HepG2 (cell line): ENCODE results near the gene GDPD1. TPM values are rescaled to one million over a fixed set of nuclear protein-coding genes. Genes with fewer than 3 reads are reported as not detected.

Experiments
- ATAC-seq: fragments of 200-7000 bp; cut with Tn5 transposase; 3 replicates; pipeline ENCODE4 v1.9.1; 2020; ENCODE audit warnings: mild to moderate bottlenecking, moderate library complexity
- BruUV-seq: library from RNA; stranded (reverse); fragments of 400-500 nt; replicated peaks from 2 replicates; lab custom pipeline; 2021; lab: Mats Ljungman, UMichigan
- CTCF ChIA-PET: fragments of 300-600 bp; formaldehyde crosslinking; extraction: SDS; loops from one replicate; lab custom pipeline; 2021; ENCODE audit warnings: low total read pairs, inconsistent platforms, low intra/inter-chr PET ratio; lab: Yijun Ruan, JAX
- POLR2A ChIA-PET: fragments of 350-600 bp; sonication (Branson Sonifier 250); formaldehyde crosslinking; loops from one replicate; lab custom pipeline; 2020; ENCODE audit warnings: antibody characterized with exemption, inconsistent platforms; lab: Yijun Ruan, JAX
- DNase-seq: peaks from one replicate; pipeline ENCODE4 v3.0.0-alpha.2; 2015; ENCODE audit warnings: low spot score
- FAIRE-seq: peaks from 3 replicates; lab custom pipeline; 2011; peaks lifted over from hg19 to GRCh38; lab: Jason Lieb, UNC
- H2AFZ ChIP-seq: one replicate; pipeline ENCODE4 v1.6.1; 2011; ENCODE audit warnings: low read length, inconsistent platforms
- H3K27ac ChIP-seq: fragments of 300-600 bp; 3 replicates; pipeline ENCODE4 v1.8.0; 2011; ENCODE audit warnings: mixed run types, mild to moderate bottlenecking, mixed read lengths, low read length, inconsistent platforms; ENCODE audit not compliant: insufficient read depth; ENCODE audit errors: extremely low read length
- H3K27me3 ChIP-seq, 2 experiments: fragments of 200-600 bp in 1 of 2; 2 replicates in 1 of 2; 3 replicates in 1 of 2; pipeline versions ENCODE4 v1.6.0 to v1.8.0; 2011; ENCODE audit warnings: low read length in 2 of 2, mild to moderate bottlenecking in 2 of 2, moderate library complexity in 2 of 2, inconsistent platforms in 1 of 2; ENCODE audit not compliant: insufficient read depth in 2 of 2, control insufficient read depth in 1 of 2
- H3K36me3 ChIP-seq, 2 experiments: fragments of 200-600 bp in 1 of 2; replicated peaks in 1 of 2; 2 replicates in 1 of 2; 3 replicates in 1 of 2; pipeline versions ENCODE4 v1.5.1 to v1.8.0; 2011; ENCODE audit warnings: low read length in 2 of 2, inconsistent platforms in 1 of 2; ENCODE audit not compliant: insufficient read depth in 2 of 2, control insufficient read depth in 1 of 2
- H3K4me1 ChIP-seq: 2 replicates; pipeline ENCODE4 v1.5.1; 2012; ENCODE audit warnings: low read length, inconsistent platforms; ENCODE audit not compliant: insufficient read depth
- H3K4me2 ChIP-seq: 2 replicates; pipeline ENCODE4 v1.6.0; 2011; ENCODE audit warnings: low read depth, low read length, inconsistent platforms
- H3K4me3 ChIP-seq, 3 experiments: fragments of 200-600 bp in 1 of 3; sonication (generic), shearing (Covaris generic) in 1 of 3; replicated peaks in 1 of 3; 2 replicates each; pipeline ENCODE4 v1.5.1; 2011 to 2016; ENCODE audit warnings: low read length in 3 of 3, inconsistent platforms in 2 of 3, low read depth in 2 of 3, mild to moderate bottlenecking in 2 of 3, control low read depth in 1 of 3, mixed read lengths in 1 of 3; ENCODE audit not compliant: insufficient read depth in 1 of 3
- H3K79me2 ChIP-seq: one replicate; pipeline ENCODE4 v1.6.1; 2011; ENCODE audit warnings: low read length, inconsistent platforms; ENCODE audit not compliant: insufficient read depth
- H3K9ac ChIP-seq: 2 replicates; pipeline ENCODE4 v1.6.0; 2011; ENCODE audit warnings: mild to moderate bottlenecking, low read depth, low read length, inconsistent platforms; ENCODE audit not compliant: insufficient read depth
- H3K9me3 ChIP-seq: 2 replicates; pipeline ENCODE4 v1.5.1; 2012; ENCODE audit warnings: mild to moderate bottlenecking, low read length
- H4K20me1 ChIP-seq: 2 replicates; pipeline ENCODE4 v1.6.0; 2011; ENCODE audit warnings: inconsistent platforms, mild to moderate bottlenecking, low read length, moderate library complexity; ENCODE audit not compliant: insufficient read depth
- BORCS8-MEF2B ChIP-seq: sonication (generic); formaldehyde crosslinking; IDR thresholded peaks from 2 replicates; pipeline ENCODE4 v1.8.0; 2022; ENCODE audit warnings: mild to moderate bottlenecking, missing genetic modification reagents
- GATAD2A ChIP-seq: IDR thresholded peaks from 2 replicates; pipeline ENCODE4 v1.6.1; 2016
- HBP1 ChIP-seq: IDR thresholded peaks from 2 replicates; pipeline ENCODE4 v1.6.1; 2016; ENCODE audit warnings: low read depth, control low read depth
- KDM2A ChIP-seq: sonication (generic); formaldehyde crosslinking; IDR thresholded peaks from 2 replicates; pipeline ENCODE4 v1.4.0; 2020; ENCODE audit warnings: low read depth, missing genetic modification reagents, borderline replicate concordance
- KDM4B ChIP-seq: sonication (generic); formaldehyde crosslinking; IDR thresholded peaks from 2 replicates; pipeline ENCODE4 v1.4.0; 2020; ENCODE audit warnings: missing genetic modification reagents
- MIER3 ChIP-seq: IDR thresholded peaks from 2 replicates; pipeline ENCODE4 v1.6.1; 2016; ENCODE audit warnings: missing compliant biosample characterization, borderline replicate concordance
- MYNN ChIP-seq: sonication (generic); formaldehyde crosslinking; IDR thresholded peaks from 2 replicates; pipeline ENCODE4 v1.4.0; 2020; ENCODE audit warnings: mild to moderate bottlenecking, low read depth, missing genetic modification reagents
- SMC3 ChIP-seq: IDR thresholded peaks from 2 replicates; pipeline ENCODE4 v1.6.1; 2011; ENCODE audit warnings: low read length, improper control_type of control experiment
- SNAPC4 ChIP-seq: sonication (generic); formaldehyde crosslinking; IDR thresholded peaks from 2 replicates; pipeline ENCODE4 v1.4.0; 2020; ENCODE audit warnings: mild to moderate bottlenecking, missing genetic modification reagents
- ZGPAT ChIP-seq: IDR thresholded peaks from 2 replicates; pipeline ENCODE4 v1.6.1; 2016; ENCODE audit warnings: mild to moderate bottlenecking
- ZNF367 ChIP-seq: sonication (generic); formaldehyde crosslinking; IDR thresholded peaks from 2 replicates; pipeline ENCODE4 v1.4.0; 2020; ENCODE audit warnings: missing genetic modification reagents, borderline replicate concordance
- WGBS: methylation state at CpG from one replicate; pipeline ENCODE4 v1.1.6; 2017; ENCODE audit warnings: low lambda C conversion rate; 5-methylcytosine and 5-hydroxymethylcytosine counted together
- in situ Hi-C: cut with HindIII; loops from 2 replicates; pipeline ENCODE4 v1.10.0; 2017; ENCODE audit warnings: low pct_unique_long_range_greater_than_20kb; ENCODE audit not compliant: extremely low pct_ligation_motif_present
- intact Hi-C: fragments of 100-400 bp; cut with micrococcal nuclease; formaldehyde crosslinking; loops from one replicate; pipeline ENCODE4 v1.10.0; 2022; ENCODE audit not compliant: unreplicated experiment
- polyA plus RNA-seq, 8 experiments: library from polyadenylated mRNA; depleted of rRNA in 3 of 8; stranded (reverse) in 7 of 8; unstranded in 1 of 8; fragments of >200 nt; fragmentation: Illumina TruSeq in 4 of 8; extraction: Trizol in 4 of 8; gene quantifications; 2 replicates each; pipeline versions ENCODE4 v1.2.1 to v1.2.3, GENCODE V29; 2011 to 2016; ENCODE audit warnings: low read depth in 4 of 8, missing spikeins in 1 of 8, mixed read lengths in 1 of 8; ENCODE audit not compliant: insufficient read depth in 1 of 8
- total RNA-seq, 5 experiments: library from RNA; depleted of rRNA; stranded (reverse); fragments of >200 nt; fragmentation: Illumina TruSeq; extraction: Trizol; gene quantifications; 2 replicates each; pipeline ENCODE4 v1.2.3, GENCODE V29; 2016; ENCODE audit warnings: low read depth in 1 of 5

GDPD1 gene
- total and polyA plus RNA-seq, 2 of the 13 experiments (the other 11 are each of a cell fraction or from before 2014, with no cell fraction given): 6.0 to 7.7 TPM

GRCh38 chr17:59180626-59181025 is 39.7 kb upstream of the GDPD1 start:
- Histone ChIP-seq H3K9ac (no peak overlapping the region), H3K36me3 (peaks cover 7 to 44% of the 10 kb centered on the region in 2 experiments; a peak in 4 of 5 replicates), H3K27me3 (no peaks in the 10 kb centered on the region), H3K27ac (no peak overlapping the region), H3K9me3 (no peaks in the 10 kb centered on the region), H3K79me2 (no peaks in the 10 kb centered on the region), H2AFZ (no peak overlapping the region), H3K4me1 (no peaks in the 10 kb centered on the region), H4K20me1 (no peaks in the 10 kb centered on the region), H3K4me3 (no peak overlapping the region), H3K4me2 (no peak overlapping the region)
- POLR2A ChIA-PET: no interaction called here
- FAIRE-seq: no peak
- no peak for DNase-seq
- BruUV-seq: no TSS peak
- CTCF ChIA-PET: no interaction called here
- in situ Hi-C loops: no loop called here
- intact Hi-C loops: no loop called here
- WGBS: 94% methylated on average over 9 of the region's 9 CpGs
- TF ChIP-seq SMC3 (no peak), HBP1 (CRISPR knock-in tag) (no peak)
- no peak for ATAC-seq

GRCh38 chr17:59181481-59181880 is 38.8 kb upstream of the GDPD1 start:
- intact Hi-C loops: no loop called here
- ChIA-PET CTCF (no interaction called here), POLR2A (no interaction called here)
- ATAC-seq: no peak
- Histone ChIP-seq H3K4me3 (no peak overlapping the region), H2AFZ (no peak overlapping the region), H3K36me3 (peaks cover 10 to 44% of the 10 kb centered on the region in 2 experiments; a peak in 4 of 5 replicates), H3K27ac (no peak overlapping the region), H3K9ac (no peak overlapping the region), H3K9me3 (no peaks in the 10 kb centered on the region), H3K4me1 (no peaks in the 10 kb centered on the region), H3K27me3 (no peaks in the 10 kb centered on the region), H3K79me2 (no peaks in the 10 kb centered on the region), H4K20me1 (no peaks in the 10 kb centered on the region), H3K4me2 (no peak overlapping the region)
- BruUV-seq: no TSS peak
- no peak for DNase-seq
- in situ Hi-C loops: no loop called here
- FAIRE-seq: no peak
- over 99% methylated on average over 9 of the region's 9 CpGs for WGBS
- TF ChIP-seq KDM4B (no peak), MIER3 (CRISPR knock-in tag) (no peak), SNAPC4 (CRISPR knock-in tag) (no peak), ZNF367 (CRISPR knock-in tag) (no peak), MYNN (CRISPR knock-in tag) (no peak), KDM2A (CRISPR knock-in tag) (no peak), BORCS8-MEF2B (CRISPR knock-in tag) (no peak), GATAD2A (CRISPR knock-in tag) (no peak), ZGPAT (CRISPR knock-in tag) (no peak)
